ENCODE data around the gene STAT5A. TPM values are rescaled to one million over a fixed set of nuclear protein-coding genes. Genes with fewer than 3 reads are reported as not detected.

STAT5A gene
- total RNA-seq, 5 donors from 2014 or later (not counting 1 experiment from before 2014, with no cell fraction given) = 141 to 160 (median 147) TPM

GRCh38 chr17:42249681-42250446 lies 38.4 kb upstream of the STAT5A start:
- Mint-ChIP-seq H3K36me3 (peaks cover 6% of the 10 kb centered on the region), H3K27me3 (no peaks in the 10 kb centered on the region), H3K9me3 (no peaks in the 10 kb centered on the region), H3K27ac (peak overlapping the region; percentile 97 to 99), H3K4me3 (peak overlapping the region; percentile 68 to 81 (median 76)), H3K4me1 (peaks cover 72 to 76% (median 76%) of the 10 kb centered on the region in 3 donors)
- no peaks in the 10 kb centered on the region for H3K36me3 ChIP-seq (ENCODE audit: control insufficient read depth in 2 of 2, extremely low read depth in 1 of 2, insufficient read depth in 1 of 2, low read length in 1 of 2)
- H3K27ac ChIP-seq (ENCODE audit: low read length) = peak overlapping the region; percentile 91
- POLR2A ChIA-PET = interaction anchor here (0.6 to 4.7 kb wide), 7 partner anchors 13 to 1138 kb away, joined by 3 to 147 read pairs (median 5); partner anchors contain the start of genes STAT3 (in 1 of the 2), STAT5A (in 1 of the 2) and STAT5B (in 1 of the 2)
- ATAC-seq (replicated peaks in 1 of 4) (peak; percentile 42 to 56 (median 46)), DNase-seq (peak in 32 of 35 experiments; percentile 11 to 79 (median 50))
- H3K4me1 ChIP-seq (ENCODE audit: control insufficient read depth in 1 of 2, extremely low read depth in 1 of 2, insufficient read depth in 2 of 2, low read length in 2 of 2) = peaks cover 47 to 55% of the 10 kb centered on the region in 2 experiments
- CTCF ChIA-PET = interaction anchor here (0.5 to 3.6 kb wide), 13 partner anchors 14 to 233 kb away, joined by 3 to 19 read pairs (median 4); partner anchors contain the start of genes DNAJC7 (in 1 of the 2), STAT5A (in 1 of the 2) and STAT5B (in 1 of the 2)
- WGBS (ENCODE audit: insufficient coverage) = 20% methylated on average over 3 of the region's 14 CpGs
- no peaks in the 10 kb centered on the region for H3K27me3 ChIP-seq (replicated peaks in 1 of 2; ENCODE audit: control insufficient read depth in 2 of 2, extremely low read depth in 1 of 2, insufficient read depth in 2 of 2, low read length in 1 of 2)
- no peaks in the 10 kb centered on the region for H3K9me3 ChIP-seq
- H3K4me3 ChIP-seq (ENCODE audit: control insufficient read depth in 1 of 2, extremely low read depth in 1 of 2, low read length in 1 of 2) = peak overlapping the region; percentile 44 to 63

DNA sequence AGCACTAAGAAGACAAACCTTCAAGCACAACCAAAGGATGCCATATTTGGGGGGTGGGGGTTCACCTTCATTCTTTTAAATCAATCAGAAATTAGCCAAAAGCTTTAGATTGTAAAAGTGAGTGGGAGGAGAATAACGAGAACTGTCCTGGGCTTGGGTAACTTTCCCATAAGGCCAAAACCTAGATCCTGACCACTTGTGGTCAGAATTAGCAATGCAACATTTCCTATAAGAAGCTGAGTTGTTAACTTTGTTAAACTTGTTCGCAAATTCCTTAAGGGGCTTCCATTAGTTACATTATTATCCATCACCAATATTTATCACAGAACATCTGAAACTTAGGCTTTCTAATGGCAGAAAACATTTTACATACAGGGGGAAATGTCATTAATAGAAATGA lies 37.2 kb upstream of the STAT5A start:
- Histone ChIP-seq H3K36me3 (ENCODE audit: control insufficient read depth in 2 of 2, extremely low read depth in 1 of 2, insufficient read depth in 1 of 2, low read length in 1 of 2) (no peaks in the 10 kb centered on the region), H3K4me1 (ENCODE audit: control insufficient read depth in 1 of 2, extremely low read depth in 1 of 2, insufficient read depth in 2 of 2, low read length in 2 of 2) (peaks cover 44 to 50% of the 10 kb centered on the region in 2 experiments), H3K27me3 (replicated peaks in 1 of 2; ENCODE audit: control insufficient read depth in 2 of 2, extremely low read depth in 1 of 2, insufficient read depth in 2 of 2, low read length in 1 of 2) (no peaks in the 10 kb centered on the region), H3K9me3 (no peaks in the 10 kb centered on the region), H3K4me3 (ENCODE audit: control insufficient read depth in 1 of 2, extremely low read depth in 1 of 2, low read length in 1 of 2) (no peak overlapping the region), H3K27ac (ENCODE audit: low read length) (peak overlapping the region; percentile 91)
- H3K4me3 Mint-ChIP-seq = no peak overlapping the region
- H3K4me1 Mint-ChIP-seq = peaks cover 78 to 81% (median 79%) of the 10 kb centered on the region in 3 donors
- no peaks in the 10 kb centered on the region for H3K9me3 Mint-ChIP-seq
- POLR2A ChIA-PET = no interaction called here
- WGBS (ENCODE audit: insufficient coverage) = no CpG with 5 or more reads among the region's 2 CpGs
- CTCF ChIA-PET = interaction anchor here in 1 of 2 donors (1.2 kb wide), 1 partner anchor 156 kb away, joined by 3 read pairs; no protein-coding TSS in a partner anchor
- H3K27me3 Mint-ChIP-seq = no peaks in the 10 kb centered on the region
- DNase-seq (no peak), ATAC-seq (replicated peaks in 1 of 4) (no peak)
- peaks cover 10% of the 10 kb centered on the region for H3K36me3 Mint-ChIP-seq
- H3K27ac Mint-ChIP-seq = peak overlapping the region; percentile 97 to 99

DNA sequence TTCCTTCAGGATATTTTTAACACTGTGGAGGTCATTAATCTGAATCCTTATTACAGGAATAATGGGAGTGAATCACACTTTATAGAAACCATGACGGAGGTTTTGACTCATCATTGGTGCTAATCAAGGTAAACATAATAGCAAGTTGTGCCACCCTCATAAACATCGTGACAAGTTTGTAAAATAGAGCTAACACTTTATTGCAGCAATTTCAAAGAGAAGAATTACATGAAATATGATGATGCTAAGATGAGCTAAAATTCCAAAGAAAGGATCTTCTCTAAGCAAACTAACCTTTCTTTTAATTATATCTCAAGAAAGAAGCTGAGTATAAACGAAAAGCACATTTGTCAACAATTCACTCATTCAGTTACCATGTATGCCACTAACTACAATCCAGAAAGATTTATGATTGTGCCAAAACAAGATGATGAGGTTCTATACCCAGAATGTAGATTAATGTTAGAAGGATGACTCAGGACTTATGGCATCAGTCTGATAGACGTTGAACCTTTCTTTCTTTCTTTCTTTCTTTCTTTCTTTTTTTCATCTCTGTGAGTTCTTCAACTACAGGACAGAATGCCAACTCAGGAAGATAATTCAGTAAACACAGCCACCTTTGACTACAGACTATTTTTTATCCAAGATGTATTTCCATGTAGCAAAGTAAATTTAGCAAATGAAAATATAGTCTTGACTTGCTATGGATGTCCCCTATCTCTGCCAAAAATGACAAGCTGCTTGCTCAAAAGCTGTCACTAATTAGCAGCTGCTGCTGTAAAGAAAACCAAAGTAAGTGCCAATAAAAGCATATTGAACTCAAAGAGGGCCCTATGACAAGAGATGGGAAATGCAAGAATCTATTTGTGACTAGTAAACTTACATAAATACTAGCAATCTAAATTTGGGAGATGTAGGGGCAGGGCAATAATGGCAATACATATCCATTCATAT lies 35.4 kb upstream of the STAT5A start:
- peaks cover 10% of the 10 kb centered on the region for H3K36me3 Mint-ChIP-seq

GRCh38 chr17:42253578-42253977 lies 34.7 kb upstream of the STAT5A start:
- Mint-ChIP-seq H3K36me3 (peaks cover 10% of the 10 kb centered on the region), H3K9me3 (no peaks in the 10 kb centered on the region), H3K27ac (peak overlapping the region; percentile 88 to 92), H3K4me3 (no peak overlapping the region), H3K4me1 (peaks cover 72 to 73% (median 73%) of the 10 kb centered on the region in 3 donors), H3K27me3 (no peaks in the 10 kb centered on the region)
- no peaks in the 10 kb centered on the region for H3K36me3 ChIP-seq (ENCODE audit: control insufficient read depth in 2 of 2, extremely low read depth in 1 of 2, insufficient read depth in 1 of 2, low read length in 1 of 2)
- no peak for ATAC-seq (replicated peaks in 1 of 4)
- no CpG with 5 or more reads among the region's 5 CpGs for WGBS (ENCODE audit: insufficient coverage)
- H3K4me3 ChIP-seq (ENCODE audit: control insufficient read depth in 1 of 2, extremely low read depth in 1 of 2, low read length in 1 of 2) = no peak overlapping the region
- no peaks in the 10 kb centered on the region for H3K27me3 ChIP-seq (replicated peaks in 1 of 2; ENCODE audit: control insufficient read depth in 2 of 2, extremely low read depth in 1 of 2, insufficient read depth in 2 of 2, low read length in 1 of 2)
- peak overlapping the region; percentile 52 for H3K27ac ChIP-seq (ENCODE audit: low read length)
- peaks cover 25 to 34% of the 10 kb centered on the region in 2 experiments for H3K4me1 ChIP-seq (ENCODE audit: control insufficient read depth in 1 of 2, extremely low read depth in 1 of 2, insufficient read depth in 2 of 2, low read length in 2 of 2)
- CTCF ChIA-PET = interaction anchor here in 1 of 2 donors (1.5 kb wide), 1 partner anchor 21 kb away, joined by 5 read pairs; no protein-coding TSS in a partner anchor
- POLR2A ChIA-PET = interaction anchor here in 1 of 2 donors (0.7 kb wide), 1 partner anchor 19 kb away, joined by 3 read pairs; no protein-coding TSS in a partner anchor
- H3K9me3 ChIP-seq = no peaks in the 10 kb centered on the region
- no peak for DNase-seq

More for the DNA sequence above, 35.4 kb upstream of the STAT5A start:
- H3K36me3 ChIP-seq (ENCODE audit: control insufficient read depth in 2 of 2, extremely low read depth in 1 of 2, insufficient read depth in 1 of 2, low read length in 1 of 2) = no peaks in the 10 kb centered on the region
- no CpG with 5 or more reads among the region's 4 CpGs for WGBS (ENCODE audit: insufficient coverage)
- H3K9me3 ChIP-seq = no peaks in the 10 kb centered on the region
- H3K4me3 ChIP-seq (ENCODE audit: control insufficient read depth in 1 of 2, extremely low read depth in 1 of 2, low read length in 1 of 2) = no peak overlapping the region
- DNase-seq = no peak
- CTCF ChIA-PET = interaction anchor here in 1 of 2 donors (0.9 to 1.5 kb wide), 2 partner anchors 11 to 22 kb away, joined by 3 to 5 read pairs; no protein-coding TSS in a partner anchor
- peak overlapping the region; percentile 88 to 92 for H3K27ac Mint-ChIP-seq
- POLR2A ChIA-PET = interaction anchor here in 1 of 2 donors (0.6 to 1.5 kb wide), 3 partner anchors 14 to 29 kb away, joined by 3 to 12 read pairs (median 5); no protein-coding TSS in a partner anchor
- peak overlapping the region in 1 of 3 donors; percentile 11 for H3K4me3 Mint-ChIP-seq
- peaks cover 73 to 78% (median 75%) of the 10 kb centered on the region in 3 donors for H3K4me1 Mint-ChIP-seq
- no peaks in the 10 kb centered on the region for H3K27me3 Mint-ChIP-seq
- H3K9me3 Mint-ChIP-seq = no peaks in the 10 kb centered on the region
- no peaks in the 10 kb centered on the region for H3K27me3 ChIP-seq (replicated peaks in 1 of 2; ENCODE audit: control insufficient read depth in 2 of 2, extremely low read depth in 1 of 2, insufficient read depth in 2 of 2, low read length in 1 of 2)
- H3K27ac ChIP-seq (ENCODE audit: low read length) = peak overlapping the region; percentile 52
- H3K4me1 ChIP-seq (ENCODE audit: control insufficient read depth in 1 of 2, extremely low read depth in 1 of 2, insufficient read depth in 2 of 2, low read length in 2 of 2) = peaks cover 30 to 36% of the 10 kb centered on the region in 2 experiments
- no peak for ATAC-seq (replicated peaks in 1 of 4)

GRCh38 chr17:42255445-42255844 lies 32.9 kb upstream of the STAT5A start:
- Mint-ChIP-seq H3K9me3 (no peaks in the 10 kb centered on the region), H3K4me3 (no peak overlapping the region), H3K36me3 (peaks cover 7% of the 10 kb centered on the region), H3K27me3 (no peaks in the 10 kb centered on the region), H3K4me1 (peaks cover 69 to 73% (median 73%) of the 10 kb centered on the region in 3 donors), H3K27ac (peak overlapping the region; percentile 26 to 82)
- WGBS (ENCODE audit: insufficient coverage) = 94% methylated on average over 8 of the region's 8 CpGs
- H3K4me1 ChIP-seq (ENCODE audit: control insufficient read depth in 1 of 2, extremely low read depth in 1 of 2, insufficient read depth in 2 of 2, low read length in 2 of 2) = peaks cover 15 to 26% of the 10 kb centered on the region in 2 experiments
- H3K4me3 ChIP-seq (ENCODE audit: control insufficient read depth in 1 of 2, extremely low read depth in 1 of 2, low read length in 1 of 2) = no peak overlapping the region
- no peak for DNase-seq
- no peak overlapping the region for H3K27ac ChIP-seq (ENCODE audit: low read length)
- no peaks in the 10 kb centered on the region for H3K36me3 ChIP-seq (ENCODE audit: control insufficient read depth in 2 of 2, extremely low read depth in 1 of 2, insufficient read depth in 1 of 2, low read length in 1 of 2)
- no peak for ATAC-seq (replicated peaks in 1 of 4)
- H3K9me3 ChIP-seq = no peaks in the 10 kb centered on the region
- ChIA-PET POLR2A (no interaction called here), CTCF (no interaction called here)
- H3K27me3 ChIP-seq (replicated peaks in 1 of 2; ENCODE audit: control insufficient read depth in 2 of 2, extremely low read depth in 1 of 2, insufficient read depth in 2 of 2, low read length in 1 of 2) = no peaks in the 10 kb centered on the region

All from T-cell (primary cell).